Mesodermal cell (in vitro differentiated cells): ENCODE measurements around the gene STAM.

ENCODE experiments used
- H3K27ac ChIP-seq: 2 replicates; pipeline ENCODE4 v1.7.0; 2013; ENCODE audit warnings: mild to moderate bottlenecking, low read depth, low read length, moderate library complexity; ENCODE audit not compliant: severe bottlenecking
- H3K36me3 ChIP-seq: 2 replicates; pipeline ENCODE4 v1.7.1; 2013; ENCODE audit warnings: mild to moderate bottlenecking, low read length, moderate library complexity; ENCODE audit not compliant: control insufficient read depth, insufficient read depth
- H3K4me1 ChIP-seq: one replicate; pipeline ENCODE4 v1.7.1; 2013; ENCODE audit warnings: mild to moderate bottlenecking, low read length; ENCODE audit not compliant: insufficient read depth, control insufficient read depth, poor library complexity, severe bottlenecking
- H3K4me3 ChIP-seq: 2 replicates; pipeline ENCODE4 v1.7.0; 2013; ENCODE audit warnings: low read length, control low read depth, mild to moderate bottlenecking; ENCODE audit not compliant: insufficient read depth, poor library complexity, severe bottlenecking; ENCODE audit errors: extremely low read depth
- H3K9me3 ChIP-seq: 2 replicates; pipeline ENCODE4 v1.7.1; 2013; ENCODE audit warnings: mild to moderate bottlenecking, low read length, moderate library complexity; ENCODE audit not compliant: control insufficient read depth
- WGBS, 2 experiments: methylation state at CpG; one replicate each; pipeline ENCODE4 v1.1.5; 2013; ENCODE audit warnings: missing lambda C conversion rate in 2 of 2; ENCODE audit not compliant: insufficient coverage in 2 of 2; 5-methylcytosine and 5-hydroxymethylcytosine counted together

Gene STAM

DNA sequence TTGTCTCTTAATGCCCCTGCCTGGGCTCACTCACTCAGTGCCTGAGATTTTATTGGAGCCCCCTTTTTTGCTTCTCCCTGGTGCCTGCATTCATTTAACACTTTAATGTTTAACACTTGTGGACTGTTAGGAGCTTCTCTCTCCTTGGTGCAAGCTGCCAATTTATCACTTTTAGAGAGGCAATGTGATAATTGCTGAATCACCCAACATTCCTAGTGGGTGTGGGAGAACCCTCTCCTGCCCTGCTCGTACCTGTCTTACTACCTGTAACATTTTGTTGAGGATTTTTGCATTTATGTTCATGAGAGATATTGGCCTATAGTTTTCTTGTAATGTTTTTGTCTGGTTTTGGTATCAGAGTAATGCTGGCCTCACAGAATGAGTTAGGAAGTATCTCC lies 13.2 kb downstream of the STAM start:
- no peak overlapping the region for H3K4me3 ChIP-seq
- H3K27ac ChIP-seq, result no peak overlapping the region
- no CpG with 5 or more reads among the region's 1 CpG for WGBS, 2 experiments
- peaks cover 19% of the 10 kb centered on the region for H3K4me1 ChIP-seq
- peaks cover 49% of the 10 kb centered on the region for H3K36me3 ChIP-seq
- H3K9me3 ChIP-seq, result peaks cover 13% of the 10 kb centered on the region

GRCh38 chr10:17659365-17659764 lies 15.4 kb downstream of the STAM start:
- Histone ChIP-seq H3K9me3 (peaks cover 7% of the 10 kb centered on the region), H3K4me1 (peaks cover 19% of the 10 kb centered on the region), H3K36me3 (peaks cover 41% of the 10 kb centered on the region), H3K4me3 (no peak overlapping the region), H3K27ac (no peak overlapping the region)
- WGBS, 2 experiments, result 85 to 94% methylated on average over 2 of the region's 4 CpGs

DNA sequence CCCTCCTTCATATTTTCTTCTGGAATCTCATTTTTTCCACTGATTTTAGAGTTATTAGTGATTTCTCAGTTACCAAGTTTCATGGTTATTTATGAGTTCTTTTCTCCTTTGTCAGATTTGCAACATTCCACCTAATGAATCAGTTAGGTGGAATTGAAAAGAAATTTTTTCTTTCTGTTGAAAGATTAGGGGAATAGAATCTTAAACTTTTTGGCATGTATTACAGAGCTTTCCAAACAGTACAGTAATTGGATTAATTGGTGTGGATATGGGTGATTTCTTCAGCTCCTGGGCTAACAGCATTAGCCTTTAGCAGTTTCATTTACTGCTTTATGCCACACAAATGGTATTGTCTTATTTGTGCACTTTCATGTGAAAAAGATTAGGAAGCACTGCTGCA lies 17.0 kb downstream of the STAM start:
- peaks cover 41% of the 10 kb centered on the region for H3K36me3 ChIP-seq
- peaks cover 16% of the 10 kb centered on the region for H3K4me1 ChIP-seq
- no peak overlapping the region for H3K27ac ChIP-seq
- H3K4me3 ChIP-seq, result no peak overlapping the region
- peaks cover 7% of the 10 kb centered on the region for H3K9me3 ChIP-seq

- H3K36me3 ChIP-seq, result peaks cover 38% of the 10 kb centered on the region
- WGBS, 2 experiments, result 97 to 100% methylated on average over 2 of the region's 3 CpGs
- H3K4me1 ChIP-seq, result peaks cover 13% of the 10 kb centered on the region
- H3K4me3 ChIP-seq, result no peak overlapping the region
- H3K27ac ChIP-seq, result no peak overlapping the region
- peaks cover 7% of the 10 kb centered on the region for H3K9me3 ChIP-seq
Observed at GRCh38 chr10:17661510-17661909, 17.6 kb downstream of the STAM start.

GRCh38 chr10:17662193-17663138 lies 18.5 kb downstream of the STAM start:
- Histone ChIP-seq H3K27ac (no peak overlapping the region), H3K36me3 (peaks cover 29% of the 10 kb centered on the region), H3K4me3 (no peak overlapping the region), H3K9me3 (no peaks in the 10 kb centered on the region), H3K4me1 (peaks cover 3% of the 10 kb centered on the region)
- no CpG with 5 or more reads among the region's 2 CpGs for WGBS, 2 experiments

- no peaks in the 10 kb centered on the region for H3K9me3 ChIP-seq
- no CpG with 5 or more reads among the region's 1 CpG for WGBS, 2 experiments
- H3K36me3 ChIP-seq, result peaks cover 29% of the 10 kb centered on the region
- no peak overlapping the region for H3K27ac ChIP-seq
- peaks cover 3% of the 10 kb centered on the region for H3K4me1 ChIP-seq
- no peak overlapping the region for H3K4me3 ChIP-seq
Observed at GRCh38 chr10:17663450-17663849, 19.5 kb downstream of the STAM start.

DNA sequence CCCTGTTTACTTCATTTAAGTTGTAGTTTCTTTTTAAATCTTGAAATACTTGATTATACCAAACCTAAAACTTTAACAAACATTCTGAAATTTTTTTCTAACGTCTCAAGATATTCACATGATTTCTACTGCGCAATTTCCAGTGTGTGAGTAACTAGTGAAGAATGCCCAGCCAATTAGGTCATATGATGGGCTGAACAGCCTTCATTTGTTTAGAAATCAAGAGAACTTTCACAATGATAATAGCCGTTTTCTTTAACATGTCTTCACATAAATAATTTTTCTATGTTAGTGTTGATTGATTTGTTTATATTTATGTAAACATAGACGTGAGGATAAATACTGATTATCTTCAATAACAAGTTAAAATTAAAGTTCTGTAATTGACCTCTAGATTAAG lies 21.8 kb downstream of the STAM start:
- peaks cover 21% of the 10 kb centered on the region for H3K36me3 ChIP-seq
- no peak overlapping the region for H3K4me3 ChIP-seq
- H3K4me1 ChIP-seq, result peaks cover 3% of the 10 kb centered on the region
- H3K27ac ChIP-seq, result peak overlapping the region; percentile 47
- H3K9me3 ChIP-seq, result no peaks in the 10 kb centered on the region
- no CpG with 5 or more reads among the region's 4 CpGs for WGBS, 2 experiments

DNA sequence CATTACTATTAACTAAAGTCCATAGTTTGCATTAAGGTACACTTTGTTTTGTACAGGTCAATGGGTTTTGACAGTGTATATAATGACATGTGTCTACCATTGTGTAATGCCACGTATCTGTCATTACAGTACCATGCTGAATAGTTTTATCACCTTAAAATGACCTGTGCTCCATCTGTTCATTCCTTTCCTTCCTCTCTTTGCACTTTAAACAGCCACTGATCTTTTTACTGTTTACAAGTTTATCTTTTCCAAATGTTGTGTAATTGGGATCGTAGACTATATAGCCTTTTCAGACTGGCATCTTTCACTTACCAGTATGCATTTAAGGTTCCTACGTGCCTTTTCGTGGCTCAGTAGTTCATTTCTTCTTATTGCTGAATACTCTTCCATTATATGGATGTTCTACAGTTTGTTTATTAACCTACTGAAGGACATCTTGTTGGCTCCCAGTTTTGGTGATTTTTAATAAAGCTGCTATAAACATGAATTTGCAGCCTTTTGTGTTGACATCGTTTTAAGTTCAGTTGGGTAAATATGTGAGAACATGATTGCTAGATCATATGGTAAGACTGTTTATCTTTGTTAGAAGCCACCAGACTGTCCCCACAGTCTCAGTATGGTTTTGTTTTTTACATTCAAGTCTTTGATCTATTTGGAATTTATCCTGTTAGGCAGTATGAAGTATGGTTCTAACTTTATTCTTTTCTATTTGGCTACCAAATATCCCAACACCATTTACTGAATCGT lies 24.7 kb downstream of the STAM start:
- 100% methylated on average over 1 to 2 of the region's 6 CpGs for WGBS, 2 experiments
- Histone ChIP-seq H3K36me3 (no peaks in the 10 kb centered on the region), H3K27ac (no peak overlapping the region), H3K9me3 (no peaks in the 10 kb centered on the region), H3K4me1 (peaks cover 29% of the 10 kb centered on the region), H3K4me3 (no peak overlapping the region)

DNA sequence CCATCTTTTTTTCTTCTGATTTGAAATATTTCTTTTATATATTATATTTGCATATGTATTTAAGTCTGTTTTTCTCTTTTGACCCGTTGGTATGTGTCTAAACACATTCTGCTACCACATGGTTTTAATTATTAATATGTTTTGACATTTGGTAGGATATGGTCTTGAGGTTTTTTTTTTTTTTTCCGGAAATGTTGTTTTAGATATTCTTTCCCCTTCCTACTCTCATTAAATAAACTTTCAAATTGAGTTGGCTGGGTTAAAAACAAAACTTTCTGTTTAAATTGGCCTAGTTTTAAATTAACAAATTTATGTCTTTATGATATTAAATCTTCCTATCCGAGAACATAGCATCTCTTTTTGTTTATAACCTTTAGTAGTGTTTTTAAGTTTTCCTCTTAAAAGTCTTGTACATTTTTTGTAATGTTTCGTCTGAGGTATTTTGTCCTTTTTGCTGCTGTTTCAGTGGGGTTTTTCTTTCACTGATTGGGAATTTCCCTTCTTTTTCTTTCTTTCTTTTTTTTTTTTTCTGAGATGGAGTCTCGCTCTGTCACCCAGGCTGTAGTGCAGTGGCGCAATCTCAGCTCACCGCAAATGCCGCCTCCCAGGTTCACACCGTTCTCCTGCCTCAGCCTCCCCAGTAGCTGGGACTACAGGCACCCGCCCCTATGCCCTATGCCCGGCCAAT lies 25.4 kb downstream of the STAM start:
- no peak overlapping the region for H3K4me3 ChIP-seq
- WGBS, 2 experiments, result 92 to 94% methylated on average over 5 to 6 of the region's 11 CpGs
- no peaks in the 10 kb centered on the region for H3K36me3 ChIP-seq
- peaks cover 35% of the 10 kb centered on the region for H3K4me1 ChIP-seq
- H3K27ac ChIP-seq, result no peak overlapping the region
- no peaks in the 10 kb centered on the region for H3K9me3 ChIP-seq

DNA sequence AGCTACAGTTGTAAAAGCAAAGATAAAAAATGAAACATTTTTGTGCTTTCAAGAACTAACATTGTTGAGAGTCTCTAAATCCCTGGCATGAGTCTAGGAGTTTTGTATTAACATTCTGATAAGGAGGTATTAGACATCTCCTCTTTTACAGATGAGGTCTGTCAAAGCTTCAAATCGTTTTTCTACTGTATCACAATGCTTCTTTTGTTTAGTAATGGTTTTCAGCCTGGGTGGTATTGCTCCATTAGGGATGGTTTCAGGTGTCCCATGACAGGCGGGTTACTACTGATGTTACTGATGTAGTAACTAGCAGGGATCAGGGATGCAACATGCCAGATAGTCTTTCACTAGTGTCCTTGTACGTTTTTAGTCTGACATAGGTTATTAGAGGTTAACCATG lies 27.4 kb downstream of the STAM start:
- WGBS, 2 experiments, result no CpG with 5 or more reads among the region's 3 CpGs
- Histone ChIP-seq H3K36me3 (no peaks in the 10 kb centered on the region), H3K4me1 (peaks cover 39% of the 10 kb centered on the region), H3K9me3 (no peaks in the 10 kb centered on the region), H3K27ac (no peak overlapping the region), H3K4me3 (no peak overlapping the region)
